HG02840 (cell line): ENCODE results near the gene CCDC154.

Experiments
- ATAC-seq: cut with Tn5 transposase; IDR thresholded peaks from one replicate; pipeline ENCODE4 v1.9.1; 2021; ENCODE audit warnings: mild to moderate bottlenecking, moderate library complexity, moderate number of reproducible peaks; ENCODE audit not compliant: unreplicated experiment, low FRiP score

Gene CCDC154

GRCh38 chr16:1457489-1458245, 13.3 kb upstream of the CCDC154 start:
- no peak for ATAC-seq

- no peak for ATAC-seq
Measured at GRCh38 chr16:1456951-1457350, 12.6 kb upstream of the CCDC154 start.

GRCh38 chr16:1455190-1456171, 11.1 kb upstream of the CCDC154 start:
- ATAC-seq, result no peak

DNA sequence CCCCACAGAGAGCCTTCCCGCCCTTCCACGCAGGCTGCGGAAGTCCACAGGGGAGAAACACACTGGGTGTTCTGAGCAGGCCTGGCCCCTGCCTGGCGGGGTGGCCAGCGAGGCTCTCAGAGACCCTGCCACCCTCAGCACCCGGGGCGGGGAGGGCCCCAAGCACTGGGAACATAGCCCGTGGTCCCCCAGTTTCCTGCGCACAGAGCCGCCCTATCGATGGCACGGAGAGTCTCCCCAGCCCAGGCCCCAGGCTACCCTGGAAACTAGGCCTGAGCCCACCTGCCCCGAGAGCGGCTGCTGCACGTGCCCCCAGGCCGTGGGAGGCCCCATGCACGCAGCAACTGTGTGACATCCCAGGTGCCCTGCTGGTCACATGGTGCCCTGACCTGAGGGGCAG, 10.2 kb upstream of the CCDC154 start:
- no peak for ATAC-seq

DNA sequence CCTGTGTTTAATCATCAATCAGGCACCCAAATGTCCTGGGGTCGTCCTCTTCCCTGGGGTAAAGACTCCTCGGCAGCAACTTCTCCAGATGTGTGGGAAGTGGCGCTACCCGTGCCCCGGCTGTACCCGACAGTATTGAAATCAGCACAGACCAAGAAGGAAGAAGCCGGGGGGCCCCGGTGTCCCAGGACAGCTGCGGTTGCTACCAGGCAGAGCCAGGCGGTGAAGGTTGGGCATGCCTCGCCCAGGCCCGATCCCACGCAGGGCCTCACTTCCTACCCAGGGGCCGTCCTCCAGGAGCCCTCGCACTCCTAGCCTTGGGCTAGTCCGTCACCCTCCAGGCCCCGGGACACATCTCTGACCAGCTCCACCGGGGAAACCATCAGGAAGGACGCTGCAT, 9.0 kb upstream of the CCDC154 start:
- no peak for ATAC-seq

DNA sequence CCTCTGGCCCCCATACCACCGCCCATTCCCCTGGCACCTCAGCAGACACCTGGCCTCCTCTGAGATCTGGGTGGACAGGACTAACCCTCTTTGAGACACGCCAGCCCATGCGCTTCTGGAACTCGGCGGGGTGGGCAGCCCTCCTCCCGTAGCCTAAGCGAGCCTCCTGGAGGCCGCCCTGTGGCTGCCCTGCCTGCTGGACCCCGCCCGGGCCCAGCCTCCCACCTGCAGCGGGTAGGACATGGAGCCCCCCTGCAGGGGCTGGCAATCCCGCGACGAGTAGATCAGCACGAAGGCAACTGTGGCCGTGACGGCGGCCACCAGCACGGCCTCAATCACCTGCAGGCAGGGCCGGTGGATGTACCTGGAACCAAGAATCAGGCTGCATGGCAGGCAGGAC, 8.2 kb upstream of the CCDC154 start:
- ATAC-seq, result no peak

- no peak for ATAC-seq
Measured at GRCh38 chr16:1451702-1452392, 7.5 kb upstream of the CCDC154 start.

- no peak for ATAC-seq
Measured at GRCh38 chr16:1450841-1451240, 6.5 kb upstream of the CCDC154 start.

DNA sequence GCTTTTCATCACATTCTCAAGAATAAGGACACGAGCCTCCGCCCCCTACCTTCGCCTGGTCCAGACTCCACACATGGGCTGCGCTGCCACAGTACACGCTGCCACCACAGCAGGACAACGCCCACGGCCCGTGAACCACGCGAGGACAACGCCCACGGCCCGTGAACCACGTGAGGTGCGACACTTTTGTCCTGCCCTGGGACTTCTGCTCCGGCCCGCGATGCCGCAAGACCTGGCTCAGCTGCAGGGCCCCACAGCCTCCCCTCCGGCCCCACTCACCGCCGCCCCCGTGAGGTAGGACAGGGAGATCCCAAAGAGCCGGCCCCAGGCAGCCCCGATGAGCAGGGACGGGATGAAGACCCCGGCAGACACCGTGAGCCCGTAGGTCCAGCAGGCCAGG, 5.9 kb upstream of the CCDC154 start:
- ATAC-seq, result no peak

GRCh38 chr16:1449201-1449788, 4.9 kb upstream of the CCDC154 start:
- no peak for ATAC-seq

DNA sequence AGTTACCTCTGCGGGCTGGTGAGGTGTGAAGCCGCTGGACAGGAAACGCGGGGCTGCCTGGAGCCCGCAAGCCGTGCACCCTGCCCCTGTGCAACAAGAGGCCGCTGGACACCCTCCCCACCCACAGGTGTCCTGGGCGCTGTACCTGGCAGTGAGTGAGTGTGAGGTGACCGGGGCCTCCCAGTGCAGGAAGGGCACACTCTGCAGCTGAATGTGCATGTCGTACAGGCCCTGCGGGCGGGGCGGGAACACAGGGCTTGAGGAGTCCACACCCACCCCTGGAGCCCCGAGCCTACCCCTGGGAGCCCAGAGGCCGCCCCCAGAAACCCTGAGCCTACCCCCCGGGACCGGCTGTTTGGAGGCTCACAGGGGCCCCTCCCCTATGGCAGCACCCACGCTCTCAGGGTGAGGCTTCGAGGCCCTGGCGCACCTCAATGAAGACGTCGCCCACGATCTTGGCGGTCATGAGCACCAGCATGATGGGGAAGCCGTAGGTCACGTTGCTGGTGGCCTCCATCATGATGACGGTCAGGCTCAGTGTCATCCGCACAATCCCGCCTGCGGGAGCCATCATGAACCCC, 4.3 kb upstream of the CCDC154 start:
- ATAC-seq, result no peak

GRCh38 chr16:1447965-1448364, 3.6 kb upstream of the CCDC154 start:
- no peak for ATAC-seq

- no peak for ATAC-seq
Measured at GRCh38 chr16:1446296-1447080, 2.1 kb upstream of the CCDC154 start.

DNA sequence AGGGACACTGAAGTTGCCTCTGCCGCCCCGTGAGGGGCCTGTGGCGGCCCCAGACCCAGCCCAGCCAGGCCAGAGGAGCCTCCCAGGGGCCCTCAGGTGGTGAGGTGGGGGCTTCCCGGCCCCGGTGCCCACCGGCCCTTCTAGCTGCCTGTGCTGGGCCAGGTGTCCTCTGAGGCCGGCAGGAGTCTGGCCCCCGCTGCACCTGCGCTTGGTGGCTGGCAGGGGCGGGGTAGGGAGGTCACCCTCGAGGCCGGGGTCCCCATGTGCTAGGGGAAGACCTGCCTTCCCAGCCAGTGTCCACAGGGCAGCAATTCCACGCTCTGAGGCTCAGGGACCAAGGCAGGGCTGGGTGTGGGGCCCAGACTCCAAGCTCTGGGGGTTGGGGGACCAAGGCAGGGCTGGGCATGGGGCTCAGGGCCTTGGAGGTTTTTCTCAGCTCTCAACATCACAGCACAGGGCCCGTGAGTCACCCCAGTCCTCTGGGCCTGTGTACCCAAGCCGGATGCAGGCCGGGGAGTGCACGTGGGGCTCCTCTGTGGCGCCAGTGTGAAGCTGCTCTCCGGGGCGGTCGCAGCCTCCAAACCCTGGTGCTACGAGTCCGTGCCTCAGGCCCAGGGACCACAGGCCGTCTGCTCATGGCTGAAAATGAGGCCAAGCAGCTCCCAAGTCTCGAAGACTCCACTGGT, 1.3 kb upstream of the CCDC154 start:
- ATAC-seq, result no peak

DNA sequence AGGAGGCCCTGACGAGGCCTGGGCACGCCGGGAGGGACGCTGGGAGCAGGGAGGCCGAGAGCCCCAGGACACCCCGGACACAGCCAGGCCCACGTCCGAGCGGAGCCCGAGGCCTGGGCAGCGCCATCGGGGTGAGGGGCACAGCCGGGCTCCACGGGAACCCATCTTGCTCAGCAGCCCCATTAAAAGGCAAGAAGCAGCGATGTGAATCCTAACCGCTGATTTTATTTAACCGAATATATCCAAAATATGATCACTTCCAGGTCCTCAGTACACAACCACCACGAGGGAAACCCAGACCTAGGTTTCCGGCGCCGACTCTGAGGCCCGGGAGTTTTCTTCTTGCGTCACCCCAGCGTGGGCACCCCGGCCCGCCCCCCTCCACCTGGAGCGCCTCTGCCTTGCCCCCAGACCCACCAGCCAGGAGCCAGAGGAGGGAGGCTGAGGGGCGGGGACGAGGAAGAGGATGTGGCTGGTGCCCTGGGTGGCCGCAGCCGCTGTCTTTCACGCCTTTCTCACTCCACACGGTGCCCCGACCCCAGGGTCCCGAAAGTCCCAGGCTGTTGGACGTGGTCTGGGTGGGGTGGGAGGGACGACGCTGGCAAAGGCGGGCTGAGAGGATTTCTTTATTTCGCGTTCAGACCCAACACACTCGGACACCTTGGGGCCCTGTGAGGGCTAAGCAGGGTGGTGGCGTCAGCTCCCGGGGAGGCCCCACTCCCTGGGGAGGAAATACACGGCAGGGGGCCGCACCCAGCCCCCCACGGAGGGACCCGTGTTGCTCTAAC, 568 bp upstream of the CCDC154 start:
- no peak for ATAC-seq

GRCh38 chr16:1443403-1443973, 868 bp downstream of the CCDC154 start:
- no peak for ATAC-seq

GRCh38 chr16:1442697-1443096, 1.7 kb downstream of the CCDC154 start:
- ATAC-seq, result no peak

DNA sequence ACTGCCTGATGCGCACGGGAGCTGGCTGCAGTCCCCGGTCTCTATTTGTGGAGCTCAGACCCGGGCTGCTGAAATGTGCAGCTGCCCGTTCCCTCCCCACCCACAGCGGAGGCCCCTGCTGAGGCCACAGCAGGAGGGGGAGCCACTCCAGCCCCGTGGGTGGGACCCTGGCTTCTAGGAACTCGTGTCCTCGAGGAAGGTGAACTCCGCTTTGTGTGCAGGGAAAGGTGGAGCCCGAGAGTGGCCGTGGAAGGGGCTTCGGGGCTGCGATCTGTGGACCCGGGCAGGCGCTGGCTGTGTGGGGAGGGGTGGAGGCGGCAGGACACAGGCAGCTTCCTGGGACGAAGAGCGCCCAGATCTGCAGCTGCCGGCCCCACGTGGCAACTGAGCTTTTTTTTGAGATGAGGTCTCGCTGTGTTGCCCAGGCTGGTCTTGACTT, 2.9 kb downstream of the CCDC154 start:
- ATAC-seq, result no peak
